SK-N-MC (cell line): Measurements from ENCODE around the gene NUP50.

Experiments used
- EZH2 ChIP-seq: fragments of 200-600 bp; sonication (generic); IDR thresholded peaks from one replicate; pipeline ENCODE4 v1.6.1; 2017; ENCODE audit warnings: antibody characterized with exemption
- POLR2AphosphoS5 ChIP-seq: IDR thresholded peaks from 2 replicates; pipeline ENCODE4 v1.6.1; 2012; ENCODE audit warnings: mild to moderate bottlenecking, low read depth, low read length, borderline replicate concordance

DNA sequence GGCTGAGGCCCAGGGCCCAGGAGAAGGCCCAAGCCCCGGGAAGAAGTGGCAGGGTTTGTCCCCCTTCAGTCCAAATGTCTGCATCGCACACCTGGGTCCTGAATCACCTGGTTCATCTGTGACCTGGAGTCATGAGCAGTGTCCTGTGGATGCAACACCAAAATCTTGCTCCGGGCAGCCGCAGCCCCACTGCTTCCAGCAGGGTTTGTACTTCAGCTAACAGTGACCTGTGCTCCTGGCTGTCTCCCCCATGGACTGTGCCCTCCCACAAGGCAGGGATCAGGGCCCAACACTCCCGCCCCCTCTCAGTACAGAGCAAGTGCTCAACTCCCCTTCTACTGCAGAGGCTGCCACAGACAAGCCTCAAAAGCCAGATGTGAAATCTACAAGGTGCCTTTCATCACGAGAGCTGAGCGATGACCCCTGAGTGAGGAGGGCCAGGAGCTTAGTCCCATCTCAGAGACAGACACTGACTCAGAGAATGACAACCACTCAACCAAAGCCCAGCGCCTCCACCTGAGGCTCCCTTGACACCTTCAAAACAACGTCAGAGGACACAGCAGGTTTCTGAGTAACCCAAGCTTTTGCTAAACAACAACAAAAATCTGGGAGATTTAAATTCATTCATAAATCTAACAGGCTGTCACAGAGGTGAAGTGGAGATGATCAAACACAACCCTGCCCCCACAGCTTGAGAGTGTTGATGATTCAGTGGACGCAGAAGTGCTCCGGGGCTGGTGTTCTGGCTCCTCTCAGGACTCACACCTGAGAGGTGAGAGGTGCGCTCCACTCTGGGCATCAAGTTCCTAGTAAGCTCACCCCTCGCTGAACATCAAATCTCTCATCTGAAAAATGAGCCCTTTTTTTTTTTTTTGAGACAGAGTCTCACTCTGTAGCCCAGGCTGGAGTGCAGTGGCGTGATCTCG lies 73.6 kb downstream of the NUP50 start:
- TF ChIP-seq POLR2AphosphoS5 (no peak), EZH2 (no peak)
